HEK293 (cell line): Measurements from ENCODE around the gene CYP17A1.

Source experiments
- CTCF ChIA-PET: fragments of 350-600 bp; formaldehyde crosslinking; extraction: SDS; loops from one replicate; lab custom pipeline; 2021; ENCODE audit warnings: antibody characterized with exemption; lab: Yijun Ruan, JAX
- POLR2A ChIA-PET: fragments of 300-600 bp; formaldehyde crosslinking; extraction: SDS; loops from one replicate; lab custom pipeline; 2020; ENCODE audit warnings: antibody characterized with exemption, inconsistent platforms; lab: Yijun Ruan, JAX
- H3K27ac ChIP-seq: fragments of 200-500 bp; sonication (Bioruptor generic); 2 replicates; pipeline ENCODE4 v1.5.1; 2014; ENCODE audit warnings: low read depth, low read length, control low read depth, inconsistent platforms; ENCODE audit errors: extremely low read depth
- H3K36me3 ChIP-seq, 2 experiments: fragments of 200-500 bp in 1 of 2; sonication (Bioruptor generic) in 1 of 2; 1 replicate in 1 of 2; 2 replicates in 1 of 2; pipeline ENCODE4 v1.5.1; 2014 to 2017; ENCODE audit warnings: inconsistent platforms in 2 of 2, low read length in 2 of 2; ENCODE audit not compliant: control insufficient read depth in 2 of 2, insufficient read depth in 1 of 2
- H3K4me1 ChIP-seq: fragments of 200-500 bp; sonication (Bioruptor generic); 2 replicates; pipeline ENCODE4 v1.5.1; 2014; ENCODE audit warnings: mild to moderate bottlenecking, low read length, inconsistent platforms; ENCODE audit not compliant: control insufficient read depth, insufficient read depth
- H3K4me3 ChIP-seq: 2 replicates; pipeline ENCODE4 v1.5.1; 2011; ENCODE audit warnings: low read depth, mild to moderate bottlenecking, control low read depth, low read length, moderate library complexity
- H3K9me3 ChIP-seq: fragments of 200-500 bp; sonication (Bioruptor generic); 2 replicates; pipeline ENCODE4 v1.5.1; 2014; ENCODE audit warnings: low read depth, low read length, inconsistent platforms; ENCODE audit not compliant: control insufficient read depth, insufficient read depth
- ELK4 ChIP-seq: IDR thresholded peaks from 2 replicates; pipeline ENCODE4 v1.6.1; 2011; ENCODE audit warnings: mild to moderate bottlenecking, low read depth, low read length, borderline replicate concordance
- GLI4 ChIP-seq: fragments of 450-650 bp; formaldehyde crosslinking; IDR thresholded peaks from 2 replicates; pipeline ENCODE4 v1.5.1; 2016; ENCODE audit warnings: missing biosample characterization, missing genetic modification characterization
- HIC1 ChIP-seq: fragments of 450-650 bp; formaldehyde crosslinking; IDR thresholded peaks from 2 replicates; pipeline ENCODE4 v1.5.1; 2016; ENCODE audit warnings: missing biosample characterization, missing genetic modification characterization
- HOXC10 ChIP-seq: sonication (generic); formaldehyde crosslinking; IDR thresholded peaks from 2 replicates; pipeline ENCODE4 v1.8.1; 2023; ENCODE audit warnings: mild to moderate bottlenecking, missing genetic modification reagents
- KLF7 ChIP-seq: fragments of 450-650 bp; formaldehyde crosslinking; IDR thresholded peaks from 2 replicates; pipeline ENCODE4 v1.5.1; 2016; ENCODE audit warnings: missing biosample characterization, missing genetic modification characterization, borderline replicate concordance
- KLF9 ChIP-seq: fragments of 450-650 bp; formaldehyde crosslinking; IDR thresholded peaks from 2 replicates; pipeline ENCODE4 v1.5.1; 2016; ENCODE audit warnings: missing biosample characterization, missing genetic modification characterization, low read depth
- MEIS1 ChIP-seq: sonication (generic); formaldehyde crosslinking; IDR thresholded peaks from 2 replicates; pipeline ENCODE4 v1.8.1; 2022; ENCODE audit warnings: missing genetic modification reagents, mild to moderate bottlenecking, borderline replicate concordance
- SCRT1 ChIP-seq: fragments of 450-650 bp; formaldehyde crosslinking; IDR thresholded peaks from 2 replicates; pipeline ENCODE4 v1.5.1; 2016; ENCODE audit warnings: missing biosample characterization, missing genetic modification characterization, borderline replicate concordance
- ZBTB1 ChIP-seq: fragments of 450-650 bp; formaldehyde crosslinking; IDR thresholded peaks from 2 replicates; pipeline ENCODE4 v1.5.1; 2016; ENCODE audit warnings: missing biosample characterization, missing genetic modification characterization
- ZFP69B ChIP-seq: fragments of 450-650 bp; formaldehyde crosslinking; IDR thresholded peaks from 2 replicates; pipeline ENCODE4 v1.5.1; 2016; ENCODE audit warnings: missing biosample characterization, missing genetic modification characterization
- ZNF155 ChIP-seq: fragments of 450-650 bp; formaldehyde crosslinking; IDR thresholded peaks from 2 replicates; pipeline ENCODE4 v1.5.1; 2016; ENCODE audit warnings: missing biosample characterization, missing genetic modification characterization
- ZNF169 ChIP-seq: fragments of 450-650 bp; formaldehyde crosslinking; IDR thresholded peaks from 2 replicates; pipeline ENCODE4 v1.5.1; 2016; ENCODE audit warnings: missing biosample characterization, missing genetic modification characterization
- ZNF335 ChIP-seq: fragments of 450-650 bp; formaldehyde crosslinking; conservative IDR thresholded peaks from 2 replicates; pipeline ENCODE4 v1.5.1; 2016; ENCODE audit warnings: missing biosample characterization, missing genetic modification characterization
- ZNF426 ChIP-seq: fragments of 450-650 bp; formaldehyde crosslinking; IDR thresholded peaks from 2 replicates; pipeline ENCODE4 v1.5.1; 2017; ENCODE audit warnings: missing biosample characterization, missing genetic modification characterization, mild to moderate bottlenecking, inconsistent platforms, moderate library complexity
- ZNF48 ChIP-seq: fragments of 450-650 bp; formaldehyde crosslinking; IDR thresholded peaks from 2 replicates; pipeline ENCODE4 v1.5.1; 2016; ENCODE audit warnings: missing biosample characterization, missing genetic modification characterization
- ZNF530 ChIP-seq: fragments of 450-650 bp; formaldehyde crosslinking; IDR thresholded peaks from 2 replicates; pipeline ENCODE4 v1.5.1; 2016; ENCODE audit warnings: low read depth, missing biosample characterization, missing genetic modification characterization
- ZNF548 ChIP-seq: fragments of 450-650 bp; formaldehyde crosslinking; IDR thresholded peaks from 2 replicates; pipeline ENCODE4 v1.5.1; 2016; ENCODE audit warnings: missing biosample characterization, missing genetic modification characterization
- ZNF610 ChIP-seq: fragments of 450-650 bp; formaldehyde crosslinking; IDR thresholded peaks from 2 replicates; pipeline ENCODE4 v1.5.1; 2016; ENCODE audit warnings: missing biosample characterization, missing genetic modification characterization, borderline replicate concordance
- ZNF670 ChIP-seq: fragments of 450-650 bp; formaldehyde crosslinking; IDR thresholded peaks from 2 replicates; pipeline ENCODE4 v1.5.1; 2016; ENCODE audit warnings: missing biosample characterization, missing genetic modification characterization, low read depth
- ZNF747 ChIP-seq: fragments of 450-650 bp; formaldehyde crosslinking; IDR thresholded peaks from 2 replicates; pipeline ENCODE4 v1.5.1; 2016; ENCODE audit warnings: missing biosample characterization, missing genetic modification characterization
- ZNF776 ChIP-seq: fragments of 450-650 bp; formaldehyde crosslinking; IDR thresholded peaks from 2 replicates; pipeline ENCODE4 v1.5.0; 2017; ENCODE audit warnings: missing biosample characterization, missing genetic modification characterization, borderline replicate concordance

The CYP17A1 gene

GRCh38 chr10:102832987-102833386 is 4.2 kb downstream of the CYP17A1 start:
- ChIA-PET CTCF (interaction anchor here (1.1 to 6.2 kb wide), 4 partner anchors 12 to 238 kb away, joined by 3 to 112 read pairs (median 4); partner anchors contain the start of gene CNNM2), POLR2A (no interaction called here)
- Histone ChIP-seq H3K27ac (no peak overlapping the region), H3K4me3 (no peak overlapping the region), H3K9me3 (no peaks in the 10 kb centered on the region), H3K4me1 (peaks cover 6% of the 10 kb centered on the region; the same call in 1 of the 2 replicates), H3K36me3 (no peaks in the 10 kb centered on the region)
- TF ChIP-seq ZNF670 (tag by site-specific recombination) = no peak
- no peak for TF ChIP-seq MEIS1 (CRISPR knock-in tag)
- no peak for TF ChIP-seq SCRT1 (tag by site-specific recombination)
- no peak for TF ChIP-seq ZNF48 (tag by site-specific recombination)
- no peak for TF ChIP-seq ZNF610 (tag by site-specific recombination)
- TF ChIP-seq ZNF155 (tag by site-specific recombination) = no peak
- TF ChIP-seq ELK4 = no peak

- POLR2A ChIA-PET = no interaction called here
- CTCF ChIA-PET = interaction anchor here (0.6 to 6.2 kb wide), 6 partner anchors 70 to 1150 kb away, joined by 3 to 112 read pairs (median 4); partner anchors contain the start of genes CNNM2 and WBP1L
- H3K4me3 ChIP-seq = no peak overlapping the region
- H3K36me3 ChIP-seq = no peaks in the 10 kb centered on the region
- H3K4me1 ChIP-seq = peaks cover 4% of the 10 kb centered on the region; the same call in 1 of the 2 replicates
- H3K9me3 ChIP-seq = no peaks in the 10 kb centered on the region
- TF ChIP-seq GLI4 (tag by site-specific recombination) (no peak), HIC1 (tag by site-specific recombination) (no peak), MEIS1 (CRISPR knock-in tag) (no peak), KLF9 (tag by site-specific recombination) (no peak), ZNF530 (tag by site-specific recombination) (no peak), ZNF548 (tag by site-specific recombination) (no peak), ZNF776 (tag by site-specific recombination) (no peak), ZNF335 (tag by site-specific recombination) (no peak), ZNF169 (tag by site-specific recombination) (no peak), ZNF747 (no peak), ZNF426 (tag by site-specific recombination) (no peak), HOXC10 (CRISPR knock-in tag) (no peak), ZBTB1 (tag by site-specific recombination) (no peak), KLF7 (tag by site-specific recombination) (no peak), ZFP69B (no peak)
- TF ChIP-seq, all 188 proteins: peak for 0
- no peak overlapping the region for H3K27ac ChIP-seq
Measured at GRCh38 chr10:102832248-102832647, 5.0 kb downstream of the CYP17A1 start.
